ENCODE measurements around the gene LFNG.

LFNG gene

DNA sequence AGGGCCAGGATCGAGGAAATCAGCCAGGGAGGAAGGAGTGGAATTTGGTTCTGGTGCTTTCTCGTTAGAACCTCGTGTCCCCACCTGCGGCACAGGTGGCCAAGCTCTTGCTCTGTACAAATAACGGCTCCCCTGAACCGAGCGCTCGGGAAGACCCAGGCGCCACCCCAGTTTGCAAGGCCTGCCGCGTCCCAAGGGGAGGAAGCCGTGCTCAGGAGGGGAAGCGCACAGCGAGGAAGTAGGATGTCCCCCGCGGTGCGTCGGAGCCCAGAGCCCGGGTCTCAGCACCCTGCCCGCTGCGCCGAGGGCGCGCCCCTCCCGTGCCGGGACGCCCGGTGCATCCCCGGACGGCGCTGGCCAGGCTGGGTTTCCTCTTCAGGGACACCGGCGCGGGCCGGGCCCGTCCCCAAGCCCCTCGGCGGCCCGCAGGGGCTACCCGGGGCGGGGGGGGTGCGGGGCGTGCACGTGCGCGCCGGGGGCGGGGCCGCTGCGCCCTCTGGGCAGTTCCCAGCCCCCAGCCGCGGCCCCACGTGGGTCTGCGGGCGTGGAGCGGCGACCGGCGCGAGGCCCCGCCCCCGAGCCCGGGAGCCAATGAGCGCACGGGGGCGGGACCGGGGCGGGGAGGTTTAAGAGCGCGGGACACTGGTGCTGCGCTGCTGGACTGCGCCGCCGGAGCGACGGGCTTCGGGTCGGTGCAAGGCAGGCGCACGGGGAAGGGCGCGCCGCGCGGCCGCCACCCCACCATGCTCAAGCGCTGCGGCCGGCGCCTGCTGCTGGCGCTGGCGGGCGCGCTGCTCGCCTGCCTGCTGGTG is at the start of gene LFNG:
TSS of gene LFNG (plus strand) at position 656 of the 812 bp plus-strand sequence. CDS start at position 744, 88 bp downstream.
- peak; percentile 75 to 77 for DNase-seq (ENCODE audit: low read depth in 2 of 2)

DNA sequence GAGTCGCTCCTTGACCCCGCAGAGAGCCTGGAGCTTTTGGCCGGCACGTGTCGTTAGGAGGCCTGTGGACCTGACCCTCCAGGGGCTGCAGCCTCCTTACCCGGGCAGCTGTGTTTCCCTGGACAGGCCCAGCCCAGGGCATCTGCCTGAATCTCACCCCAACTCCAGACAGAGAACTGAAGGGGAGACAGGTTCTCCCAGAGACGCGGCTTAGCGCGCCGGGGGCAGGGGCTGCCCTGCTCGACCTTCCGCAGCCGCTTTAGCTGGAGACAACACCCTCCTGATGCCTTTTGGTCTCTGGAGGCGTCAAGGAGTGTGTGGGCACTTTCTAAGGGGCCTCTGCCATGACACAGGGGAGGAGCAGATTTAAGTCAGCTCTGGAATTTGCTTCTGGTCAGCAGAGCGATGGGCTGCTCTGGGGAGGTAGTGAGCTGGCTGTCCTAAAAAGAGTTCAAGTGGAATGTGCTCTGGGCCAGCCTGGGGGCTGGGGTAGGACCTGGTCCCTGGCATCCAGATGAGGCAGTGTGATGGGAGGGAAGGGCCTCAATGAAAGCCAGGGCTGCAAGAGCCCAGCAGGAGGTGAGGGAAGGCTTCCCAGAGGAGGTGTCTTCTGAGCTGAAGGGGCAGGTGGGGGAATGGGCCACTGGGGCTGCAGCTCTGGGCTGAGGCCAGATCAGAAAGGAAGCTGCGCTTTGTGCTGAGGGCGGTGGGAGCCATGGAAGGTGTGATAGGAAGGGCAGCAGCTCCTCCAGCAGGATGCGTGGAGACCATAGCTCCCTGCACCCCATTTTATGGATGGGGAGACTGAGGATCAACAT is 49.2 kb upstream of the LFNG start:
- DNase-seq (ENCODE audit: low read depth in 2 of 2), result no peak

- DNase-seq (ENCODE audit: low read depth in 2 of 2), result no peak
Observed at GRCh38 chr7:2471022-2471329, 48.6 kb upstream of the LFNG start.

DNA sequence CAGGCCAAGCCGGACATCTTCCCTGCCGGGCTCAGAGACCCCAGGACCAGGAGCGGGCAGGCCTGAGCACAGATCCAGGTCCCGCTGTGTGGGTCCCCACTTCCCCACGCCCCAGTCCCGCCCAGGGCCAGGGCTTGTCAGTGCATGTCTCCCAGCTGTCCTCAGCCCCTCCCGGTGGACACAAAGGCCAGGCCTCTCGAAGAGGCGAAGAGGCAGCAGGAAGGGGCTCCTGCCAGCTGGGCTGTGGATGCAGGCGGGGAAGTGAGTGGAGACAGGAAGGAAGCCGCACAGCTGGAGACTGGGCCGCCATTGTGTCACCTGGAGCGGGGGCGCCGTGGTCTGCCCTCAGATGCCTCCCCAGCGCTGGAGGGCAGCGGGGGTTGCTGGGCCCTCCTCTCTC is 48.2 kb upstream of the LFNG start:
- DNase-seq (ENCODE audit: low read depth in 2 of 2), result no peak

DNA sequence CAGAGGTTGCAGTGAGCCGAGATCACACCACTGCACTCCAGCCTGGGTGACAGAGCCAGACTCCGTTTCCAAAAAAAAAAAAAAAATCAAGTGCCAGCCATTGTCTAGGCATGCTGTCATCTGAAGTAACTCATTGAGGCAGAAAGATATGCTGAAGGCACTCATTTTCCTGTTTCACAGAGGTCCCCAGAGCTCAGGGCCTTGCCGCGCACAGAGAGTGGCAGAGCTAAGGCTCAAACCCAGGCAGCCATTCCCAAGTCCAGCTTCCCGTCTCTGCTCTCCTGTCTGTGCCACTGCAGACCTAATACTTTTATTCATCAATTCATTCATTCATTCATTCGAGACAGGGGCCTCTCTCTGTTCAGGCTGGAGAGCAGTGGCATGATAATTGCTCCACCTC is 46.8 kb upstream of the LFNG start:
- DNase-seq (ENCODE audit: low read depth in 2 of 2), result no peak

DNA sequence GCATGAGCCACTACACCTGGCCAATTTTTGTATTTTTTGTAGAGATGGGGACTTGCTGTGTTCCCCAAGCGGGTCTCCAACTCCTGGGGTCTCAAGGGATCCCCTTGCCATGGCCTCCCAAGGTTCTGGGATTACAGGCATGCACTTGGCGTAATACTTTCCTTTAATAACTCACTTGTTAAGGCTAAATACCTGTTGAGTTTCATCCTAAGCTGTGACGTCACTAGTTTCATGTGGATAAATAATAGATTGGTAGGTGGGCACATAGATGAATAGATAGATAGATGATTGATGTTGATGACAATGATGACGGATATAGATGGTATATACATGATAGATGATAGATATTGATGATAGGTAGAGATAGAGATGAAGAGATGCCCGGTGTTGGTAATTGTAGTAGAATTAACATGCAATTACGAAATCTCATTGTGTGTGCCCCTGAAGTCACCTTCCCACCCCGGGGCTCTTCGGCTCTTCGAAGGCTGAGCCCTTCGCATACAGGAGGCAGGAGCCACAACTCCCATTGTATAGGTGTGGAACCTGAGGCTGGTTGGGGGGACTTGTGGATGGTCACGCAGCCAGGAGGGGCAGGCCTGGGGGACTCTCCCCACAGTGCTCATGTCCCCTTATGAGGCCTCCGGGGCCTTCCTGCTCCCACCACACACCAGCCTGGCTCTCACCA is 45.9 kb upstream of the LFNG start:
- no peak for DNase-seq (ENCODE audit: low read depth in 2 of 2)

- no peak for DNase-seq (ENCODE audit: low read depth in 2 of 2)
Observed at GRCh38 chr7:2474224-2474623, 45.4 kb upstream of the LFNG start.

DNA sequence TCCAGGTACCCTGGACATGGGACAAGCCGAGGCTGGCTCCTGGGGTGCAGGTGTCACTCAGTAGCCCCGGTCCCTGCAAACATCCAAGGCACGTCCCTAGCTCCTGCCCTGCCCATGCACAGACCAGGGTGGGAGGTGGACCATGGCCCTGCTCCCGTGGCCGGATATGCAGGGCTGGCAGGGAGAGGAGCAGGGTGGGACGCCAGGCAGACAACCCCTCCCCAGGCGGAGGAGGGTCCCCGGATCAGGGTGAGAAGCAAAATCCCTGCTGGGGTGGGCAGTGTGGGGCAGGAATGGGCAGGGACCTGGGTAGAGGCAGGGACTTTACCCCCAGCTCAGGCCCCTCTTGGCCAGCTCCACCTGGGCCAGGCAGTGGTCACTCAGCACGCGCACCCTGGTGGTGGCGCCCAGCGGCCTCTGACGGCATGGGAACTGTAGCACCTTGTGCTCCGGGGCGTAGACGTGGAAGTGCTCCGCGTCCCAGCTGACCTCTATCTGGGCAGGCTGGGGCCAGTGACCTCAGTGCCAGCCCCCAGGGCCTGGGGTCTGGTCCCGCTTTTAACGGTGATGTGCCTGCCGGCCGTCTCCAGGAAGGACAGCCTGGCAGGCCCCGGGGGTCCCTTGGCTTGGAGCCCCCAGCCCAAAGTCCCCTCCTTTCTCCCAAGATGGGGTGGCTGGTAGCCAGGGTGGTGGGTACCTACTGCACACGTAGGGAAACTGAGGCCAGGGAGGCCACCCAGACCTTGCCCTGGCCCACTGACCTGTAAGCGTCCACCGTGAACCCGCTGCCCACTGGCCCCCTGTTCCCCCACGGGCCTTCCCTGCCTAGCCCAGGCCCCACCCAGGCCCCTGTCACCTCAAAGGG is 44.5 kb upstream of the LFNG start:
- no peak for DNase-seq (ENCODE audit: low read depth in 2 of 2)

- DNase-seq (ENCODE audit: low read depth in 2 of 2), result no peak
Observed at GRCh38 chr7:2475678-2476015, 43.9 kb upstream of the LFNG start.

- DNase-seq (ENCODE audit: low read depth in 2 of 2), result no peak
Observed at GRCh38 chr7:2476298-2476697, 43.3 kb upstream of the LFNG start, which contains the start of gene GRIFIN. TSS of gene GRIFIN (minus strand) at chr7:2476398. CDS start at chr7:2476383, 15 bp downstream.

DNA sequence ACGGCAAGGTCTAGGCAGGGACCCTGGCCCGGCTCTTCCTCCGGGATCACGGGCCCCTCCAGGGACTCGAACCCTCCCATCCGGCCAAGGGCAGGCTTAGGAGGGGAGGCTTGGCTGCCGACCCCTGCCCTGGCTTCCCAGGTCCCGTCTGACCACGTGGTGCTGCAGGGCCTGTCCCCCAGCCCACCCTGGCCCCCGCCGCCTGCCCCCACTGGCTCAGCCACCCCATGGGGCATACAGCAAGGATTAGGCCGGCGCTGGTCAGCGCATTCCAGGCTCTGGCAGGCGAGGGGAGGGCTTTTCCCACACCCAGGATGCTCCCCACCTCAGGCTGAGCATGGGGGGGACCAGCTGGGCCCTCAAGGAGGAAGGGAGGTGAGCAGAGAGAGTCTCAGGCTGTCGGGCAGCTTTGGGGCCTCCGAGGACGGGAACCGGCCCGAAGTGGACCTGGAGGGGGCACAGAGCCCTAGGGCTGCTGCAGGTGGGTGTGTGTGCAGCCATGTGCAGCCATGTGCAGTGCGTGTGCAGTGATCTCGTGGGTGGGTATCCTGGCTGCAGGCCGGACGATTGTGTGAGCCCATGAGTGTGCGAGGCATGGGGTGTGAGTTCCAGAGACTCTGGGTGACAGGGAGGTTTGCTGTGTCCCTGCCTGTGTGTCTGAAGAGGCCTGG is 42.7 kb upstream of the LFNG start:
- no peak for DNase-seq (ENCODE audit: low read depth in 2 of 2)

- peak in 1 of 2 donors; percentile 36 for DNase-seq (ENCODE audit: low read depth in 2 of 2)
Observed at GRCh38 chr7:2477447-2478398, 41.9 kb upstream of the LFNG start.

- no peak for DNase-seq (ENCODE audit: low read depth in 2 of 2)
Observed at GRCh38 chr7:2478399-2478785, 41.2 kb upstream of the LFNG start.

- no peak for DNase-seq (ENCODE audit: low read depth in 2 of 2)
Observed at GRCh38 chr7:2478800-2479199, 40.8 kb upstream of the LFNG start.

DNA sequence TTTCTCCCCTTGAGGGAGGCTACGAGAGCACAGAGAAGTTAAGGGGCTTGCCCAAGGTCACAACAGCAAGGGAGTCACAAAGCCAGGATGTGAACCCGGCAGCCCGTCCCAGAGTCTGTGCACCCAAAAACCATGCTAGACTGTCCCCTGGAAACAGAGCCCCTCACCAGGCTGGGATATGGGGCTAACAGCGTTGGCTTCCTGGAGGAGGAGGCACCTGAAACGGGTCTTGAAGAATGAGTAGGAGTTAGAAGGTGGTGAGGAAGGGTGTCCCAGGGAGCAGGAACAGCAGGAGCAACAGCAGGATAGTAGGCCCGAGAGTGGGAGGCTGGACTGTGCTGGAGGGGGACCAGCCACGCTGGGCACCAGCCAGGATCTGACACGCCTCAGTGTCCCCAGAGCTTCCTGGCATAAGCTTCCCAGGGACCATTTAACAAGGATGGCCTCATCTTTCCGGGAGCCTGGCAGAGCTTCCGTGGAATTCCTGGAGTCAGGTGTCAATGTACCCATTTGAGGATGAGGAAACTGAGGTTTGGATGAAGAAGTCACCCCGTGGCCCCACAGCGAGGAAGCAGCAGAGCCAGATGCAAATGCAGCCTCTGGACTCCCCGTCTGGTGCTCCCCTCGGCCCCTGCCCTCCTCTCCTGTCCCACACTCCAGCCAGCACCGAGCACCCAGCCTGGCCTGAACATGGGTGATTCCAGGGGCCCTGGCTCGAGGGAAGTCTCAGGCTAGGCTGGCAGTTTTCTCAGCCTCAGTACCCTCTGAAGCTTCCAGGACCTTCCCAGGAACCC is 40.1 kb upstream of the LFNG start:
- DNase-seq (ENCODE audit: low read depth in 2 of 2), result no peak

DNA sequence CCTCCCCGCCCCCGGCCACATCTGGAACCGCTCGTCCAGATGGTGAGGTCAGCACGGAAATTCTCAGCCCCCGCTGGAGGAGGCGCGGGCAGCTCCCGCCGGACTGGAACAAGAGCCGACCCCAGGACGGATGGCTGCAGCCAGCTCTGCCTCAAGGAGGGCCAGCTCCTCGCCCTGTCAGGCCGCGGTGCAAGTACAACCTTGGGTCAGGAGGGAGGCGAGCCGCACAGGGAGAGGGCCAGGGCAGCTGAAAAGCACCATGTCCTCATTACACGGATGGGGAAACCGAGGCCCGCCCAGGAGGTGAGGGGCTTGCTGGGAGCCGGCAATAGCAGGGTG is 39.5 kb upstream of the LFNG start:
- DNase-seq (ENCODE audit: low read depth in 2 of 2), result no peak

- no peak for DNase-seq (ENCODE audit: low read depth in 2 of 2)
Observed at GRCh38 chr7:2481195-2481594, 38.4 kb upstream of the LFNG start.

GRCh38 chr7:2482725-2483451 is 36.7 kb upstream of the LFNG start:
- no peak for DNase-seq (ENCODE audit: low read depth in 2 of 2)

GRCh38 chr7:2483494-2483893 is 36.1 kb upstream of the LFNG start:
- no peak for DNase-seq (ENCODE audit: low read depth in 2 of 2)

Data from activated CD4-positive, alpha-beta T cell treated with anti-CD3 and anti-CD28 coated beads for 24 hours (primary cell).